Ishikawa (cell line): Measurements from ENCODE around the gene RBM44.

Experiments used
- CEBPB ChIP-seq: IDR thresholded peaks from 2 replicates; pipeline ENCODE4 v1.6.1; 2012
- CREB1 ChIP-seq: IDR thresholded peaks from 2 replicates; pipeline ENCODE4 v1.6.1; 2012; ENCODE audit warnings: low read depth
- EGR1 ChIP-seq: IDR thresholded peaks from 2 replicates; pipeline ENCODE4 v1.6.1; 2012
- EP300 ChIP-seq: IDR thresholded peaks from 2 replicates; pipeline ENCODE4 v1.6.1; 2012; ENCODE audit warnings: borderline replicate concordance
- FOXM1 ChIP-seq: IDR thresholded peaks from 2 replicates; pipeline ENCODE4 v1.6.1; 2012; ENCODE audit warnings: low read depth, borderline replicate concordance
- NFIC ChIP-seq: IDR thresholded peaks from 2 replicates; pipeline ENCODE4 v1.6.1; 2012
- RAD21 ChIP-seq: IDR thresholded peaks from 2 replicates; pipeline ENCODE4 v1.6.1; 2012; ENCODE audit warnings: low read depth
- REST ChIP-seq: IDR thresholded peaks from 2 replicates; pipeline ENCODE4 v1.6.1; 2012; ENCODE audit warnings: low read depth, mild to moderate bottlenecking
- TAF1 ChIP-seq: IDR thresholded peaks from 2 replicates; pipeline ENCODE4 v1.6.1; 2012; ENCODE audit warnings: low read depth, mild to moderate bottlenecking
- TCF12 ChIP-seq: IDR thresholded peaks from 2 replicates; pipeline ENCODE4 v1.6.1; 2012; ENCODE audit warnings: low read depth
- TEAD4 ChIP-seq: IDR thresholded peaks from 2 replicates; pipeline ENCODE4 v1.6.1; 2012
- USF1 ChIP-seq: IDR thresholded peaks from 2 replicates; pipeline ENCODE4 v1.6.1; 2012
- YY1 ChIP-seq: IDR thresholded peaks from 2 replicates; pipeline ENCODE4 v1.6.1; 2012; ENCODE audit warnings: low read depth
- ZBTB7A ChIP-seq: IDR thresholded peaks from 2 replicates; pipeline ENCODE4 v1.6.1; 2012; ENCODE audit warnings: low read depth
- TF ChIP-seq, protein P1 (sequence below): IDR thresholded peaks from 2 replicates; pipeline ENCODE4 v1.6.1; 2012

The RBM44 gene

DNA sequence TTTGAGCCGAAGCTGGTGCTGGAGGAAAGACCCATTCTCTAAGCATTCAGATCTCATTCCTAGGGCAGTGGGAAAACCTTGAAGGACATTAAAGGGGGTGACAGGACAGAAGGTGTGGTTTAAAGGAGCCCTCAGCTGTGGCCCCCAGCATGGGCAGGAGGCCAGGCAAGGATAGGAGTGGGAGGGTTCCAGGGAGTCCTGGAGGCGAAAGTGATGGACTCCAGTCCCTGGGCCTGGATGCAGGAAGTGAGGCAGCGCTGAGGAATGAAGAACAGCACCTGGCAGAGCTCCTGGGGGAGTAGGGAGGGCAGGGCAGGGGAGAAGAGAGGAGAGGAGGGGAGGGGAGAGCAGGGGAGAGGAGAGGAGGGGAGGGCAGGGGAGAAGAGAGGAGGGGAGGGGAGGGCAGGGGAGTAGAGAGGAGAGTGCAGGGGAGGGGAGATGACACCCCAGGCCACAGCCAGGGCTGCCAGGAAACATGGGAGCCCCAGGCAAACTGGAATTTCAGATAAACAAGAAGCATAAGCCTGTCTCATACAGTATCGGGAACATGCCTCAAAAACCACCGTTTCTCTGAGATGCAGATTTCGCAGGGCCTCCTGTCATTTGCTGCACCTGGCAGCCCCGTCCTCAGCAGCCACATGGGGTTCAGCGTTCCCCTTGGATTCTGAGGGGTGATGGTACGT is 66.5 kb downstream of the RBM44 start:
- TF ChIP-seq, protein P1, sequence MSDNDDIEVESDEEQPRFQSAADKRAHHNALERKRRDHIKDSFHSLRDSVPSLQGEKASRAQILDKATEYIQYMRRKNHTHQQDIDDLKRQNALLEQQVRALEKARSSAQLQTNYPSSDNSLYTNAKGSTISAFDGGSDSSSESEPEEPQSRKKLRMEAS, result no peak
- TF ChIP-seq TAF1 (no peak), NFIC (no peak), TEAD4 (no peak), CREB1 (no peak), EGR1 (no peak)

GRCh38 chr2:237865623-237866041 is 67.1 kb downstream of the RBM44 start:
- no peak for TF ChIP-seq TAF1
- no peak for TF ChIP-seq TEAD4
- TF ChIP-seq EP300, result no peak
- TF ChIP-seq CEBPB, result no peak
- TF ChIP-seq FOXM1, result no peak
- no peak for TF ChIP-seq REST
- TF ChIP-seq USF1, result no peak
- no peak for TF ChIP-seq EGR1
- TF ChIP-seq YY1, result no peak
- no peak for TF ChIP-seq NFIC
- no peak for TF ChIP-seq CREB1
- no peak for TF ChIP-seq TCF12
- TF ChIP-seq, protein P1, result no peak
- TF ChIP-seq ZBTB7A, result no peak
- no peak for TF ChIP-seq RAD21

DNA sequence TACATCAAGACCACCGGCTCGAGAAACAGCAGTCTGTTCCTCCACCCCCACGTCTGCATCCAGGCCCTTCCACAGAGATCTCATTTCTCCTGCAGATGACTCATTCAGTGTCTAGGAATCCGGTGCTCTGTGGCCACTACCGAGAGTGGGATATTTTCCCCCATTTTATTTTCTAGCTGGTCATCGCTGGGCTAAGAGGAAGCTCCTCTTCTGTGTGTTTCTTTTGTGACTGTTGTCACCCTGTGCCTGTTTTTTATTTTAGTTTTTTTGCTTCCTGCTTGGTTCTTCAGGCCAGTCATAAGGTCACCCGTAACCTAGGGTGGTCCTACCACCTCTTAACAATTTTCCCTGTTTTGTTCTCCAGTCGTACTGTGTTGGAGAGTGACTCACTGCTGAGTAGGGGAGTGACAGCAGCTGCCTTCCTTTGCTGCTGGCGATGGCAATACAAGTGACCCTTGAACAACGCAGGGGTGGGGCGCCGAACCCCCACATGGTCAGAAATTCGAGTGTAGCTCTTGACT is 67.6 kb downstream of the RBM44 start:
- TF ChIP-seq CEBPB (no peak), RAD21 (no peak), USF1 (no peak)
- TF ChIP-seq, protein P1, result 0 out of 2 replicates have a peak, but pooled peaks have one; percentile 19

GRCh38 chr2:237867465-237867864 is 68.9 kb downstream of the RBM44 start:
- TF ChIP-seq USF1 (no peak), REST (no peak), RAD21 (peak; percentile 16; the same call in 1 of the 2 replicates), CREB1 (no peak), YY1 (no peak), TCF12 (peak; percentile 46; the same call in 1 of the 2 replicates), TAF1 (no peak), CEBPB (no peak), NFIC (peak; percentile 56), FOXM1 (no peak), EP300 (0 out of 2 replicates have a peak, but pooled peaks have one; percentile 24), ZBTB7A (no peak), EGR1 (no peak), TEAD4 (peak; percentile 61)
- TF ChIP-seq, protein P1, result peak; percentile 65; the same call in 1 of the 2 replicates

- TF ChIP-seq CREB1, result no peak
Measured at GRCh38 chr2:237868631-237869342, 70.2 kb downstream of the RBM44 start.
